ENCODE measurements around the gene LGR5. TPM values are rescaled to one million over a fixed set of nuclear protein-coding genes. Genes with fewer than 3 reads are reported as not detected.

LGR5 gene
- total and polyA plus RNA-seq, 9 of the 15 experiments (the other 6 are each of a cell fraction or from before 2014, with no cell fraction given) = not detected

DNA sequence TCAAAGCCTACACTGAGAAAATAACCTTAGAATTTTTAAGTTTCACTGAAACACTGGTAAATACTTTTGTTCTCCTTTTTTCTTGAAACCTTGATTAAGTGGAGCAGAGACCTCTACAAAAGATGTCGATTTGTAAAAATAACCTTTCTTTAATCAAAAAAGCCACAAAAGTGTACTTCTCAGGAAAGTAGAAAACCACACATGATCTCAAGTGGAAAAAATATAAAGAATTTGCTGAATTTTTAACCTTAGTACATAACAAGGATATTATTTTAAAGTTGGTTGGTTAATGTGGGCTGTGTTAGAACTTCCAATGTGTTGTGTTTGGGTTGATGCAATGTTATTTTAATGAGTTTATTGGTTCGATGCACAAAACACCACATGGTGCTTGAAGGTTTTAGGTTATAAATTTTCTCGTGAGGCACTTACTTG lies 8.6 kb downstream of the LGR5 start (continued):
- TF ChIP-seq, protein P1, sequence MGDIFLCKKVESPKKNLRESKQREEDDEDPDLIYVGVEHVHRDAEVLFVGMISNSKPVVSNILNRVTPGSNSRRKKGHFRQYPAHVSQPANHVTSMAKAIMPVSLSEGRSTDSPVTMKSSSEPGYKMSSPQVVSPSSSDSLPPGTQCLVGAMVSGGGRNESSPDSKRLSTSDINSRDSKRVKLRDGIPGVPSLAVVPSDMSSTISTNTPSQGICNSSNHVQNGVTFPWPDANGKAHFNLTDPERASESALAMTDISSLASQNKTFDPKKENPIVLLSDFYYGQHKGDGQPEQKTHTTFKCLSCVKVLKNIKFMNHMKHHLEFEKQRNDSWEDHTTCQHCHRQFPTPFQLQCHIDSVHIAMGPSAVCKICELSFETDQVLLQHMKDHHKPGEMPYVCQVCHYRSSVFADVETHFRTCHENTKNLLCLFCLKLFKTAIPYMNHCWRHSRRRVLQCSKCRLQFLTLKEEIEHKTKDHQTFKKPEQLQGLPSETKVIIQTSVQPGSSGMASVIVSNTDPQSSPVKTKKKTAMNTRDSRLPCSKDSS (IDR thresholded peaks at IDR 0.05; ENCODE audit: low read depth, partially characterized antibody) = no peak
- TF ChIP-seq TAL1 (IDR thresholded peaks at IDR 0.05) (no peak), ZSCAN29 (IDR thresholded peaks at IDR 0.05) (no peak), FOXA1 (IDR thresholded peaks at IDR 0.05; ENCODE audit: borderline replicate concordance) (no peak), TCF7 (IDR thresholded peaks at IDR 0.05; ENCODE audit: borderline replicate concordance) (no peak), BCL6 (CRISPR knock-in tag; IDR thresholded peaks at IDR 0.05) (no peak), RBM14 (IDR thresholded peaks at IDR 0.05; ENCODE audit: borderline replicate concordance, insufficient read depth, low read depth, low read length) (no peak), C11orf30 (IDR thresholded peaks at IDR 0.05; ENCODE audit: low read depth) (no peak)
- TF ChIP-seq, protein P2, sequence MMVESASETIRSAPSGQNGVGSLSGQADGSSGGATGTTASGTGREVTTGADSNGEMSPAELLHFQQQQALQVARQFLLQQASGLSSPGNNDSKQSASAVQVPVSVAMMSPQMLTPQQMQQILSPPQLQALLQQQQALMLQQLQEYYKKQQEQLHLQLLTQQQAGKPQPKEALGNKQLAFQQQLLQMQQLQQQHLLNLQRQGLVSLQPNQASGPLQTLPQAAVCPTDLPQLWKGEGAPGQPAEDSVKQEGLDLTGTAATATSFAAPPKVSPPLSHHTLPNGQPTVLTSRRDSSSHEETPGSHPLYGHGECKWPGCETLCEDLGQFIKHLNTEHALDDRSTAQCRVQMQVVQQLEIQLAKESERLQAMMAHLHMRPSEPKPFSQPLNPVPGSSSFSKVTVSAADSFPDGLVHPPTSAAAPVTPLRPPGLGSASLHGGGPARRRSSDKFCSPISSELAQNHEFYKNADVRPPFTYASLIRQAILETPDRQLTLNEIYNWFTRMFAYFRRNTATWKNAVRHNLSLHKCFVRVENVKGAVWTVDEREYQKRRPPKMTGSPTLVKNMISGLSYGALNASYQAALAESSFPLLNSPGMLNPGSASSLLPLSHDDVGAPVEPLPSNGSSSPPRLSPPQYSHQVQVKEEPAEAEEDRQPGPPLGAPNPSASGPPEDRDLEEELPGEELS (CRISPR knock-in tag; IDR thresholded peaks at IDR 0.05; ENCODE audit: borderline replicate concordance) = no peak
- TF ChIP-seq, protein P3, sequence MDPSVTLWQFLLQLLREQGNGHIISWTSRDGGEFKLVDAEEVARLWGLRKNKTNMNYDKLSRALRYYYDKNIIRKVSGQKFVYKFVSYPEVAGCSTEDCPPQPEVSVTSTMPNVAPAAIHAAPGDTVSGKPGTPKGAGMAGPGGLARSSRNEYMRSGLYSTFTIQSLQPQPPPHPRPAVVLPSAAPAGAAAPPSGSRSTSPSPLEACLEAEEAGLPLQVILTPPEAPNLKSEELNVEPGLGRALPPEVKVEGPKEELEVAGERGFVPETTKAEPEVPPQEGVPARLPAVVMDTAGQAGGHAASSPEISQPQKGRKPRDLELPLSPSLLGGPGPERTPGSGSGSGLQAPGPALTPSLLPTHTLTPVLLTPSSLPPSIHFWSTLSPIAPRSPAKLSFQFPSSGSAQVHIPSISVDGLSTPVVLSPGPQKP (CRISPR knock-in tag; IDR thresholded peaks at IDR 0.05) = no peak

Measured in K562 (cell line).